Measurements from ENCODE around the gene TNFSF13B.

Gene TNFSF13B

DNA sequence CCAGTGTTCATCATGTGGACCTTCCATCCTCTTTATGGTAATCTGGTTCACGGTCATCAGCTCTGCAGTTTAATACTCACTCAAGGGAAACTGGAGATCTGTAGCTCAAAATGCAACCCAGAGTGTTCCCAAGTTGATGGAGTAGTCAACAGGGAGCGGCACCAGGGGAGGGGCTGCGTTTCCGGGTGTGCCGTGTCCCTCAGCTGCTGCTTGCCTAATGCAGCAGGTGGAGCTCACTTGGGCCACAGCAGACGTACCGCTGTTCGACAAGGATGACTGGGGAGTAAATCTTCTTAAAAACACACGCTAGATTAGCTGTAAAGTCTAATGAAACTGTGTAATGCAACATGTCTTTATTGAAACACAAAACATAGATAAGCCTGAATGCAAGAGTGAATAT, 81.1 kb downstream of the TNFSF13B start:
- Histone ChIP-seq H3K36me3 (ENCODE audit: control insufficient read depth, insufficient read depth, low read length) (no peaks in the 10 kb centered on the region), H3K4me3 (replicated peaks; ENCODE audit: low read depth, low read length) (no peak overlapping the region), H3K27me3 (replicated peaks; ENCODE audit: control insufficient read depth, insufficient read depth, low read length) (no peaks in the 10 kb centered on the region)
- DNase-seq (ENCODE audit: extremely low read depth, insufficient read length) = no peak
- TF ChIP-seq, protein P1, sequence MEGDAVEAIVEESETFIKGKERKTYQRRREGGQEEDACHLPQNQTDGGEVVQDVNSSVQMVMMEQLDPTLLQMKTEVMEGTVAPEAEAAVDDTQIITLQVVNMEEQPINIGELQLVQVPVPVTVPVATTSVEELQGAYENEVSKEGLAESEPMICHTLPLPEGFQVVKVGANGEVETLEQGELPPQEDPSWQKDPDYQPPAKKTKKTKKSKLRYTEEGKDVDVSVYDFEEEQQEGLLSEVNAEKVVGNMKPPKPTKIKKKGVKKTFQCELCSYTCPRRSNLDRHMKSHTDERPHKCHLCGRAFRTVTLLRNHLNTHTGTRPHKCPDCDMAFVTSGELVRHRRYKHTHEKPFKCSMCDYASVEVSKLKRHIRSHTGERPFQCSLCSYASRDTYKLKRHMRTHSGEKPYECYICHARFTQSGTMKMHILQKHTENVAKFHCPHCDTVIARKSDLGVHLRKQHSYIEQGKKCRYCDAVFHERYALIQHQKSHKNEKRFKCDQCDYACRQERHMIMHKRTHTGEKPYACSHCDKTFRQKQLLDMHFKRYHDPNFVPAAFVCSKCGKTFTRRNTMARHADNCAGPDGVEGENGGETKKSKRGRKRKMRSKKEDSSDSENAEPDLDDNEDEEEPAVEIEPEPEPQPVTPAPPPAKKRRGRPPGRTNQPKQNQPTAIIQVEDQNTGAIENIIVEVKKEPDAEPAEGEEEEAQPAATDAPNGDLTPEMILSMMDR (IDR thresholded peaks at IDR 0.05; ENCODE audit: insufficient read depth, low read length, poor library complexity, severe bottlenecking) = no peak

DNA sequence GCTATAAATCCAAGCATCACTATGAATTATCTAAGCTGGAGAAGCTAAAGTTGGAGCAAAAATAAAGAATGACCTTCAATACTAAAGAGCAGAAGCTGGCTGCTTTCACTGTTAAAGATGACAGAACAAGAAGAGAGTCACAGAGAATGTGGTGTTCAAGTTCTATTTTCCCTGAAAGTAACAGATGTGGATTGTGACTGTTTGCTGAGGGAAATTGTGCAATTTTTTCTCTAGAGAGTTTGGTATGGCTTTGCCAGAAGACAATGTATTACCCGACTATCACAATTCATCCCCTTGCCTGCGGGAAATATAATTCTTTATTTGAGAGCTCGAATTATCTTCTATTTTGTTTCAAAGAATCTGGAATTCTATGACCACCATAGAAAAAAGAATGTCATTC, 83.1 kb downstream of the TNFSF13B start:
- TF ChIP-seq, protein P1 (IDR thresholded peaks at IDR 0.05; ENCODE audit: insufficient read depth, low read length, poor library complexity, severe bottlenecking) = no peak
- no peak overlapping the region for H3K4me3 ChIP-seq (replicated peaks; ENCODE audit: low read depth, low read length)
- no peak for DNase-seq (ENCODE audit: extremely low read depth, insufficient read length)
- H3K27me3 ChIP-seq (replicated peaks; ENCODE audit: control insufficient read depth, insufficient read depth, low read length) = no peaks in the 10 kb centered on the region
- H3K36me3 ChIP-seq (ENCODE audit: control insufficient read depth, insufficient read depth, low read length) = no peaks in the 10 kb centered on the region

DNA sequence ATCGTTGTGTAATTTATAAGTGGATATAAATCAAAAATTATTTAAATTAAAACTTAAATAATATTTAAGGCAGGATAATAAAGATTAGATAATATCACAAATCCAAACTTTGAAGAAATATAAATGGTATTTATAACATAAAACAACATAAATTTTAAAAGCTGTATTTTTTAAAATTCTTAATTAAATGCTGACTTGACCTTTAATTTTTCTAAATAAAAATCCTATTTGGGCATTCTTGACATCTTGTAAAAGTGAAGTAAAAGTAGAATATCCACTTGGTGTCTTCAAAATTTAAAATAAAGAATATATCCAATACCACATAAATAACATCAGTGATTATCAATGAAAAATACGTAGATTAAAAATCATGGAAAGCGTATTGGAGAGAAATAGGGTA, 87.7 kb downstream of the TNFSF13B start:
- Histone ChIP-seq H3K36me3 (ENCODE audit: control insufficient read depth, insufficient read depth, low read length) (no peaks in the 10 kb centered on the region), H3K27me3 (replicated peaks; ENCODE audit: control insufficient read depth, insufficient read depth, low read length) (no peaks in the 10 kb centered on the region), H3K4me3 (replicated peaks; ENCODE audit: low read depth, low read length) (no peak overlapping the region)
- DNase-seq (ENCODE audit: extremely low read depth, insufficient read length) = no peak
- TF ChIP-seq, protein P1 (IDR thresholded peaks at IDR 0.05; ENCODE audit: insufficient read depth, low read length, poor library complexity, severe bottlenecking) = no peak
